Neural cell (in vitro differentiated cells): Measurements from ENCODE around the gene PLD2. TPM values are rescaled to one million over a fixed set of nuclear protein-coding genes. Genes with fewer than 3 reads are reported as not detected.

ENCODE experiments used
- H2AFZ ChIP-seq: fragments of 200-600, 300-800 bp; sonication (generic), shearing (Covaris generic); 2 replicates; pipeline ENCODE4 v1.6.0; 2014; ENCODE audit warnings: low read depth, mild to moderate bottlenecking, antibody characterized with exemption, low read length, moderate library complexity
- H3F3A ChIP-seq: fragments of 200-600 bp; shearing (Covaris generic); 2 replicates; pipeline ENCODE4 v1.6.1; 2016; ENCODE audit warnings: mild to moderate bottlenecking, moderate library complexity, mixed read lengths, antibody characterized with exemption, low read length; ENCODE audit not compliant: insufficient read depth, poor library complexity, severe bottlenecking
- H3K27ac ChIP-seq: fragments of 200-600, 300-800 bp; sonication (generic), shearing (Covaris generic); 2 replicates; pipeline ENCODE4 v1.5.1; 2014; ENCODE audit warnings: mild to moderate bottlenecking, low read length, moderate library complexity
- H3K27me3 ChIP-seq: fragments of 300-800, 200-600 bp; sonication (generic), shearing (Covaris generic); 2 replicates; pipeline ENCODE4 v1.6.0; 2014; ENCODE audit warnings: mild to moderate bottlenecking, low read depth, low read length, moderate library complexity; ENCODE audit not compliant: insufficient read depth
- H3K36me3 ChIP-seq: fragments of 300-800, 200-600 bp; sonication (generic), shearing (Covaris generic); 2 replicates; pipeline ENCODE4 v1.5.1; 2014; ENCODE audit warnings: mild to moderate bottlenecking, antibody characterized with exemption, low read length, moderate library complexity; ENCODE audit not compliant: insufficient read depth
- H3K4me2 ChIP-seq: fragments of 300-800, 200-600 bp; sonication (generic), shearing (Covaris generic); 2 replicates; pipeline ENCODE4 v1.6.0; 2014; ENCODE audit warnings: mild to moderate bottlenecking, low read length
- H3K4me3 ChIP-seq: fragments of 300-800, 200-600 bp; sonication (generic), shearing (Covaris generic); 2 replicates; pipeline ENCODE4 v1.5.1; 2014; ENCODE audit warnings: mild to moderate bottlenecking, low read length, moderate library complexity
- H3K79me2 ChIP-seq: fragments of 200-600 bp; shearing (Covaris generic); replicated peaks from 2 replicates; pipeline ENCODE4 v1.6.0; 2014; ENCODE audit warnings: mild to moderate bottlenecking, low read length, moderate library complexity; ENCODE audit not compliant: insufficient read depth
- H3K9ac ChIP-seq: fragments of 300-800, 200-600 bp; sonication (generic), shearing (Covaris generic); 2 replicates; pipeline ENCODE4 v1.6.1; 2016; ENCODE audit warnings: mild to moderate bottlenecking, low read length, mixed read lengths
- H3K9me2 ChIP-seq: fragments of 200-600 bp; shearing (Covaris generic); 2 replicates; pipeline ENCODE4 v1.6.1; 2016; ENCODE audit warnings: mild to moderate bottlenecking, low read length, mixed read lengths; ENCODE audit not compliant: insufficient read depth
- H3K9me3 ChIP-seq: fragments of 200-600, 300-800 bp; sonication (generic), shearing (Covaris generic); 2 replicates; pipeline ENCODE4 v1.6.1; 2016; ENCODE audit warnings: mild to moderate bottlenecking, mixed run types, low read length, moderate library complexity, mixed read lengths
- H4K20me1 ChIP-seq: fragments of 200-600 bp; shearing (Covaris generic); 2 replicates; pipeline ENCODE4 v1.6.1; 2016; ENCODE audit warnings: mild to moderate bottlenecking, mixed run types; ENCODE audit not compliant: insufficient read depth
- EP300 ChIP-seq: fragments of 450-650 bp; conservative IDR thresholded peaks from 2 replicates; pipeline ENCODE4 v1.6.1; 2014; ENCODE audit warnings: antibody characterized with exemption, mild to moderate bottlenecking, moderate library complexity; ENCODE audit not compliant: poor library complexity, severe bottlenecking
- EZH2 ChIP-seq: fragments of 200-600, 300-800 bp; shearing (Covaris generic), sonication (generic); IDR thresholded peaks from 2 replicates; pipeline ENCODE4 v1.6.1; 2014; ENCODE audit warnings: antibody characterized with exemption, low read length, borderline replicate concordance, mild to moderate bottlenecking; ENCODE audit not compliant: insufficient read depth, poor library complexity, severe bottlenecking
- MXI1 ChIP-seq: fragments of 450-650 bp; conservative IDR thresholded peaks from 2 replicates; pipeline ENCODE4 v1.6.1; 2014; ENCODE audit warnings: antibody characterized with exemption, mild to moderate bottlenecking; ENCODE audit not compliant: poor library complexity, severe bottlenecking
- POLR2AphosphoS5 ChIP-seq: IDR thresholded peaks from 2 replicates; pipeline ENCODE4 v1.6.1; 2012
- RAD21 ChIP-seq: fragments of 450-650 bp; conservative IDR thresholded peaks from 2 replicates; pipeline ENCODE4 v1.6.1; 2014; ENCODE audit warnings: antibody characterized with exemption, mild to moderate bottlenecking, moderate library complexity
- SMC3 ChIP-seq: fragments of 450-650 bp; conservative IDR thresholded peaks from 2 replicates; pipeline ENCODE4 v1.6.1; 2014; ENCODE audit warnings: antibody characterized with exemption, mild to moderate bottlenecking, moderate library complexity; ENCODE audit not compliant: poor library complexity
- TAF1 ChIP-seq: IDR thresholded peaks from 2 replicates; pipeline ENCODE4 v1.6.1; 2012; ENCODE audit warnings: low read depth
- polyA plus RNA-seq: library from polyadenylated mRNA; depleted of rRNA; stranded (reverse); fragments of >200 nt; gene quantifications from 2 replicates; pipeline ENCODE4 v1.2.3, GENCODE V29; 2014
- TF ChIP-seq, protein P1 (sequence below): IDR thresholded peaks from 2 replicates; pipeline ENCODE4 v1.6.1; 2012; ENCODE audit warnings: borderline replicate concordance
- TF ChIP-seq, protein P2 (sequence below): fragments of 450-650 bp; IDR thresholded peaks from 2 replicates; pipeline ENCODE4 v1.5.1; 2014; ENCODE audit warnings: antibody characterized with exemption, mild to moderate bottlenecking, moderate library complexity; ENCODE audit not compliant: poor library complexity, severe bottlenecking

The PLD2 gene
- polyA plus RNA-seq, 1 donor from 2014 or later, result 2.0 TPM

DNA sequence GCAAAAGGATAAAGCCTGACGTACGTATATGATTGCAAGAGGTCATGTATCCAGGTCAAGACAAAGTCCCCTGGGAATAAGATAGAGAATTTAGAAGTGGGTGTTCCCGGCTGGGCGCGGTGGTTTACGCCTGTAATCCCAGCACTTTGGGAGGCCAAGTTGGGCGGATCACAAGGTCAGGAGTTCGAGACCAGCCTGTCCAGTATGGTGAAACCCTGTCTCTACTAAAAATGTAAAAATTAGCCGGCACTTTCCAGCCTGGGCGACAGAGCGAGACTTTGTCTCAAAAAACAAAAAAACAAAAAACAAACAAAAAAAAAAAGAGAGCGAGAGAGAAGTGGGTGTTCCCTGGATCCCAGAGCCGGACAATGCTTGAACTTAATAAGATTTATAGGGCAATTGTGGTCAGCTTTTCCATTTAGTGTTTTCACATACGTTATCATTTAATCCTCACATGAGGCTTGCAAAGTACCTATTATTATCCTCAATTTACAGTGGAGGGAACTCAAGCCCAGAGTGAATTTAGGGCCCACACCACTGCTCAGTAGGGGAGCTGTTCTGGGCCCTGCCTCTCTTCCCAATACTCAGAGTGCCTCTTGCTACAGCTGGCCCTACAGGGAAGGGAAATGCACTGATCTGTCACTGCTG is 18.7 kb upstream of the PLD2 start:
- no peaks in the 10 kb centered on the region for H3K79me2 ChIP-seq
- H3K27me3 ChIP-seq, result no peaks in the 10 kb centered on the region
- H3K9me2 ChIP-seq, result no peaks in the 10 kb centered on the region
- H3K4me3 ChIP-seq, result peak overlapping the region; percentile 79
- peaks cover 9% of the 10 kb centered on the region for H3F3A ChIP-seq
- no peaks in the 10 kb centered on the region for H3K9me3 ChIP-seq
- H2AFZ ChIP-seq, result no peak overlapping the region
- H3K9ac ChIP-seq, result peak overlapping the region; percentile 88
- no peaks in the 10 kb centered on the region for H3K36me3 ChIP-seq
- TF ChIP-seq, protein P1, sequence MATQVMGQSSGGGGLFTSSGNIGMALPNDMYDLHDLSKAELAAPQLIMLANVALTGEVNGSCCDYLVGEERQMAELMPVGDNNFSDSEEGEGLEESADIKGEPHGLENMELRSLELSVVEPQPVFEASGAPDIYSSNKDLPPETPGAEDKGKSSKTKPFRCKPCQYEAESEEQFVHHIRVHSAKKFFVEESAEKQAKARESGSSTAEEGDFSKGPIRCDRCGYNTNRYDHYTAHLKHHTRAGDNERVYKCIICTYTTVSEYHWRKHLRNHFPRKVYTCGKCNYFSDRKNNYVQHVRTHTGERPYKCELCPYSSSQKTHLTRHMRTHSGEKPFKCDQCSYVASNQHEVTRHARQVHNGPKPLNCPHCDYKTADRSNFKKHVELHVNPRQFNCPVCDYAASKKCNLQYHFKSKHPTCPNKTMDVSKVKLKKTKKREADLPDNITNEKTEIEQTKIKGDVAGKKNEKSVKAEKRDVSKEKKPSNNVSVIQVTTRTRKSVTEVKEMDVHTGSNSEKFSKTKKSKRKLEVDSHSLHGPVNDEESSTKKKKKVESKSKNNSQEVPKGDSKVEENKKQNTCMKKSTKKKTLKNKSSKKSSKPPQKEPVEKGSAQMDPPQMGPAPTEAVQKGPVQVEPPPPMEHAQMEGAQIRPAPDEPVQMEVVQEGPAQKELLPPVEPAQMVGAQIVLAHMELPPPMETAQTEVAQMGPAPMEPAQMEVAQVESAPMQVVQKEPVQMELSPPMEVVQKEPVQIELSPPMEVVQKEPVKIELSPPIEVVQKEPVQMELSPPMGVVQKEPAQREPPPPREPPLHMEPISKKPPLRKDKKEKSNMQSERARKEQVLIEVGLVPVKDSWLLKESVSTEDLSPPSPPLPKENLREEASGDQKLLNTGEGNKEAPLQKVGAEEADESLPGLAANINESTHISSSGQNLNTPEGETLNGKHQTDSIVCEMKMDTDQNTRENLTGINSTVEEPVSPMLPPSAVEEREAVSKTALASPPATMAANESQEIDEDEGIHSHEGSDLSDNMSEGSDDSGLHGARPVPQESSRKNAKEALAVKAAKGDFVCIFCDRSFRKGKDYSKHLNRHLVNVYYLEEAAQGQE, result no peak
- TF ChIP-seq SMC3 (no peak), RAD21 (no peak), MXI1 (no peak), TAF1 (no peak), EZH2 (no peak), EP300 (no peak)
- TF ChIP-seq, protein P2, sequence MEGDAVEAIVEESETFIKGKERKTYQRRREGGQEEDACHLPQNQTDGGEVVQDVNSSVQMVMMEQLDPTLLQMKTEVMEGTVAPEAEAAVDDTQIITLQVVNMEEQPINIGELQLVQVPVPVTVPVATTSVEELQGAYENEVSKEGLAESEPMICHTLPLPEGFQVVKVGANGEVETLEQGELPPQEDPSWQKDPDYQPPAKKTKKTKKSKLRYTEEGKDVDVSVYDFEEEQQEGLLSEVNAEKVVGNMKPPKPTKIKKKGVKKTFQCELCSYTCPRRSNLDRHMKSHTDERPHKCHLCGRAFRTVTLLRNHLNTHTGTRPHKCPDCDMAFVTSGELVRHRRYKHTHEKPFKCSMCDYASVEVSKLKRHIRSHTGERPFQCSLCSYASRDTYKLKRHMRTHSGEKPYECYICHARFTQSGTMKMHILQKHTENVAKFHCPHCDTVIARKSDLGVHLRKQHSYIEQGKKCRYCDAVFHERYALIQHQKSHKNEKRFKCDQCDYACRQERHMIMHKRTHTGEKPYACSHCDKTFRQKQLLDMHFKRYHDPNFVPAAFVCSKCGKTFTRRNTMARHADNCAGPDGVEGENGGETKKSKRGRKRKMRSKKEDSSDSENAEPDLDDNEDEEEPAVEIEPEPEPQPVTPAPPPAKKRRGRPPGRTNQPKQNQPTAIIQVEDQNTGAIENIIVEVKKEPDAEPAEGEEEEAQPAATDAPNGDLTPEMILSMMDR, result no peak
- H3K27ac ChIP-seq, result peak overlapping the region; percentile 88
- H3K4me2 ChIP-seq, result peak overlapping the region; percentile 78
- H4K20me1 ChIP-seq, result no peaks in the 10 kb centered on the region

GRCh38 chr17:4788807-4789700 is 17.9 kb upstream of the PLD2 start, which contains the start of gene GLTPD2:
Gene GLTPD2, plus strand, starts transcription at chr17:4788964. Its CDS starts 48 bp downstream, at chr17:4789012.
- H2AFZ ChIP-seq, result peak within 1 kb of the TSS; percentile 11
- H3K27ac ChIP-seq, result peak within 1 kb of the TSS; percentile 88
- H3K27me3 ChIP-seq, result no peaks in the 10 kb centered on the region
- H3K4me2 ChIP-seq, result peak within 1 kb of the TSS; percentile 78
- TF ChIP-seq EZH2, result no peak
- TF ChIP-seq POLR2AphosphoS5, result peak; percentile 19
- H4K20me1 ChIP-seq, result no peaks in the 10 kb centered on the region
- H3K9me3 ChIP-seq, result no peaks in the 10 kb centered on the region
- peak within 1 kb of the TSS; percentile 79 for H3K4me3 ChIP-seq
- H3F3A ChIP-seq, result peaks cover 9% of the 10 kb centered on the region
- H3K36me3 ChIP-seq, result no peaks in the 10 kb centered on the region
- no peaks in the 10 kb centered on the region for H3K9me2 ChIP-seq
- H3K79me2 ChIP-seq, result no peaks in the 10 kb centered on the region
- H3K9ac ChIP-seq, result peak within 1 kb of the TSS; percentile 88
